OCI-LY3 (cell line): ENCODE results near the gene ICA1.

Experiments used
- EZH2phosphoT487 ChIP-seq: fragments of 200-600 bp; shearing (Covaris generic); IDR thresholded peaks from 2 replicates; pipeline ENCODE4 v1.6.1; 2018; ENCODE audit warnings: antibody characterized with exemption, mixed run types, low read depth
- TF ChIP-seq, protein P1 (sequence below): fragments of 200-600, 300-600 bp; sonication (generic); IDR thresholded peaks from 2 replicates; pipeline ENCODE4 v1.5.1; 2014; ENCODE audit warnings: antibody characterized with exemption, low read length, low read depth

DNA sequence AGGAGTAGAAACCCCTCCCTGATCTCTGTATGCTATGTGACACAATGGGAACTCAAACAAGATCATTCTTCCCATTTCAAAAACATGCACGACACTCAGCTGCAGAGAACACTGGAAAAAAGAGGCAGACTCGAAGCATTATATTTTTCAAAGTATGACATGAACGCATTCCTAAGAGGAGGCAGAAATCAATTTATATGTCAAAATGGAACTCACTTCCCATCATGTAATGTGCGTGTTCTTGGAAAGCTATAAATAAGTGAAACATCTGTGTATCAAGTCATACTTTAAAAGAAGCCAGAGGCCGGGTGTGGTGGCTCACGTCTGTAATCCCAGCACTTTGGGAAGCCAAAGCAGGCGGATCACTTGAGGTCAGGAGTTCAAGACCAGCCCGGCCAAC is 142.7 kb downstream of the ICA1 start:
- TF ChIP-seq, protein P1, sequence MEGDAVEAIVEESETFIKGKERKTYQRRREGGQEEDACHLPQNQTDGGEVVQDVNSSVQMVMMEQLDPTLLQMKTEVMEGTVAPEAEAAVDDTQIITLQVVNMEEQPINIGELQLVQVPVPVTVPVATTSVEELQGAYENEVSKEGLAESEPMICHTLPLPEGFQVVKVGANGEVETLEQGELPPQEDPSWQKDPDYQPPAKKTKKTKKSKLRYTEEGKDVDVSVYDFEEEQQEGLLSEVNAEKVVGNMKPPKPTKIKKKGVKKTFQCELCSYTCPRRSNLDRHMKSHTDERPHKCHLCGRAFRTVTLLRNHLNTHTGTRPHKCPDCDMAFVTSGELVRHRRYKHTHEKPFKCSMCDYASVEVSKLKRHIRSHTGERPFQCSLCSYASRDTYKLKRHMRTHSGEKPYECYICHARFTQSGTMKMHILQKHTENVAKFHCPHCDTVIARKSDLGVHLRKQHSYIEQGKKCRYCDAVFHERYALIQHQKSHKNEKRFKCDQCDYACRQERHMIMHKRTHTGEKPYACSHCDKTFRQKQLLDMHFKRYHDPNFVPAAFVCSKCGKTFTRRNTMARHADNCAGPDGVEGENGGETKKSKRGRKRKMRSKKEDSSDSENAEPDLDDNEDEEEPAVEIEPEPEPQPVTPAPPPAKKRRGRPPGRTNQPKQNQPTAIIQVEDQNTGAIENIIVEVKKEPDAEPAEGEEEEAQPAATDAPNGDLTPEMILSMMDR = no peak
- no peak for TF ChIP-seq EZH2phosphoT487
